Measurements from ENCODE around the gene PRKG1.

GRCh38 chr10:51369903-51370302, 295.6 kb downstream of the PRKG1 start:
- no peak for TF ChIP-seq CTCF (IDR thresholded peaks at IDR 0.05)
- TF ChIP-seq POLR2A (IDR thresholded peaks at IDR 0.05) = no peak
